HuH-7.5 (cell line): ENCODE measurements around the gene PAFAH1B1.
A peak's percentile ranks its signal among the peaks of the same experiment; 100 is the strongest.

ENCODE experiments used
- DNase-seq: peaks from one replicate; pipeline ENCODE4 v3.0.0; 2011; ENCODE audit warnings: low spot score

PAFAH1B1 gene

DNA sequence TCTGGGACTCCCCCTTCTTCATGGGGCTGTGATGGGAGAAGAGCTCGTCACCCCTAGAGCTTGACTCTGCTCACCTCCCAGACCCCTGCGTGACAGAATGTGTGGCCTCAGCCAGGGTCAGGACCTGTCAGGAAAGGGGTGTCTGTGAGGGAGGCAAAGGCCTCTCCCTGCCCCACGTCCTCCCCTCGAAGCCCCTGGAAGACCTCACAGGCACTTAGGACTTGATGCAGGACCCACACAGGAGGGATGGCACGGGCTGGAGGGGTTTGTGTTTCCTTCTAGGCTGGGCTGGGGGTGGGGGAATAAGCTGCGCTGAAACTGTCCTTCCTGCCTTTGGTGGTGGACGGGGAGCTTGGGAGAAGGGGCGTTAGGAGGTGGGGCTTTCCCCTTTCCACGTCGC lies 129.2 kb downstream of the PAFAH1B1 start:
- DNase-seq, result no peak

DNA sequence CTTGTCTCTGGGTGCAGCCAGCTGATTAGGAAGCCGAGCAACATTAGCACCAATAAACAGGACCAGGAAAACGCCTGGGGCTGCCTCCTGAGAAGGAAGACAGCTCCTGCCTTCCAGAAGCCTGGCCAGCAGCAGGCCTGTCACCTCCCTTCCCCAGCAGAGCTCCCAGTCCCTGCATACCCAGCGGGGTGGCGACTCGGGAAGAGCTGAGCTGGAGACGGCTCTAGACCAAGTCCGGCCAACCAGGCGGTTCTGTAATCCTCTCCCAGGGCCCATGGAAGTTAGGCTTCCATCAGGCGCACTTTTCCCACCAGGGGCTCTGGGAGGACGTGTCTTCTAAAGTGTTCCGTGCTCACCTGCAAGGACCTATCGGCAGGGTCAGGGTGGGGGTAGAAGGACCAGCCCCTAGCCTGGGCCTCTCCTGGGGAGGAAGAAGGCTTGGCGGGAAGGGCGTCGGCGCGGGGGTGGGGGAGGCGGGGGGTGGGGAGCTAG lies 130.1 kb downstream of the PAFAH1B1 start:
- DNase-seq, result no peak

DNA sequence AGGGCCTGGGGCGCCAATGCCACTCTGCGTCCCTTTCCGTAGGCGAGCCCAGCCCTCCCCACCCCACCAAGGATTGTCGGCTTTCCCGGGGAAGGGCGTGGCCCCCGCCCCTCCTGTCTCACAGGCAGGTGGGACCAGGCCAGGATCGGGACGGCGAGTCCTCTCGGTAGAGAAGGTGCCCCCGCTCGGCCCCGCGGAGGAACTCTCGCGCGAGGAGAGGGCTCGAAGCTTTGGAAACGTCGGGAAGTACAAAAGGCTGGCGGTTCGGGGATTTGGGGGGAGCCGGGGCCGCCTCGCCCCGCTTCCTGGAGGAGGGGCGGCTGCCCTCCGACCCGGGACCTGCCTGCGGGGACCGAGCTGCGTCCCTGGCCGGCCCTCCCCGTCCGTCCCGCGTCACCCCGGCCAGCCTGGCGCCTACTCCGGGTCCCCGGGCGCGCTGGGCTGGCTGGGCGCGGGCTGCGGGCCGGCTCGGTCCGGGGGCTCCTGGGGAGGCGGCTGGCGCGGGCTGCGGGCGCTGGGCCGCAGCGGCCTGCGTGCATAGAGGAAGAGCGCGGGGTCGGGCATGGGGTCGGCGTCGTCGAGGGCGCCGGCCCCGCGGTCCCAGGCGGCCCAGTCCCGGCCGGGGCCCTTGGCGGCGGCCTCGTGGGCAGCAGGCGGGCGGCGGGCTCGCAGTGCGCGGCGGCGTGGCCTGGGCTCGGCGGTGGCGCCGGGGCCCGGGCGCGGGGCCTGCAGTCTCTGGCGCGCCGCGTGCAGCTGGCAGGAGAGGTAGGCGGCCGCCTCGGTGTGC lies 130.7 kb downstream of the PAFAH1B1 start:
- DNase-seq, result no peak

DNA sequence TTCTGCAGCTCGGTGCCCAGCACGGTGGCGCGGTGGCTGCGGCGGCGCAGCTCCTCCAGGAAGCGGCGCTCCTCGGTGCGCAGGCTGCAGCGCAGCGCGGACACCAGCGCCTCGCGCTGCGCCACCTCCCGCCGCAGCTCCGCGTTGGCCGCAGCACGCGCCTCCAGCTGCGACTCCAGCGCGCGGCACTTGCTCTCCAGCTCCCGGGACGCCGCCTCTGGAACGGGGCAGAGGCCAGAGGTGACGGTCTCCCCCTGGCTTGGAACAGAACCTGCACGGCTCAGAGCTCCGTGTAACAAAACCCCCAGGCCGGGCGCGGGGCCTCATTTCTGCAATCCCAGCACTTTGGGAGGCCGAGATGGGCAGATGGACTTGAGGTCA lies 131.3 kb downstream of the PAFAH1B1 start:
- DNase-seq, result peak; percentile 66

DNA sequence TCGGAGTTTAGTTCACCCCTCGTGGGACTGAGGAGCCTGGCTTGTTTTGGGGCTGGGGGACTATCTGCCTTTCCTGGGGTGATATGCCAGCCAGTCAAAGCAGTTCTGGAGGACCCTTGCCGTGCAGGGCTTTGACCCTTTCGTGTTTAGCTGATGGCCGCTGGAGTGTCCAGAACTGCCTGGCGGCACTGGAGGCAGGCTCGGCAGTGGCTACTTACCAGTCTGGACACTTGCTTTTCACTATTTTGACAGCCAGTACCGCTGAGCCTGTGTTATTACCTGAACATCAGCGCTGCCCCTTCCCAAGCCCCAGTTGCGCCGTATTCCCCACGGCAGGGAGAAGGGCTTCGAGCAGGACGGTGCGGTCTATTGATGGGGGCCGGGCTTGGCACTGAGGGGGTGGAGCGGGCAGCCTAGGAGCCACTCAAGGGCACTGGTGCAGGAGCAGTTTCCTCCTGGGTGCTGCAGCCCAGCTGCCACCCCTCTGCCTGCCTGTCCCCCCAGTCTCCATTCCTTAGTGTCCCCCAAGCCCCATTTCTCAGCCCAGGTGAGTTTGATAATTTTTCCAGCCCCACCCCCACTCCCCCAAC lies 137.4 kb downstream of the PAFAH1B1 start:
- no peak for DNase-seq

DNA sequence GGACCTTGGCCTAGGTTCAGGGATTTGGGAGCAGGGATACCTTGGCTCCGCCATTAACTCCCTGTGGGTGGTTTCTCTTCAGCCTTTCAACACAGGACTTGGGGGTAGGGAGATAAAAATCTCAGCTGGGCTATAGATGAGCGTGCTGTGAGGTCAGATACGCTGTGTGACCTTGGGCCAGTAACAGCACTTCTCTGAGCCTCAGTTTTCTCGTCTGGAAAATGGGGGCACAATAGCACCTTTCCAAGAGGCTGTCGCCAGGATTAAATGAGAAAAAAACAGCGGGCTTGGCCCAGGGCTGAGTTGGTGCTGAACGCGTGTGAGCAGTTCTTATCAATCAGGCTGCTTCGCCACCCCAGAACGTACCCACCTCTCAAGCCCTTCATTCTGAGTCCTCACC lies 138.4 kb downstream of the PAFAH1B1 start:
- no peak for DNase-seq

DNA sequence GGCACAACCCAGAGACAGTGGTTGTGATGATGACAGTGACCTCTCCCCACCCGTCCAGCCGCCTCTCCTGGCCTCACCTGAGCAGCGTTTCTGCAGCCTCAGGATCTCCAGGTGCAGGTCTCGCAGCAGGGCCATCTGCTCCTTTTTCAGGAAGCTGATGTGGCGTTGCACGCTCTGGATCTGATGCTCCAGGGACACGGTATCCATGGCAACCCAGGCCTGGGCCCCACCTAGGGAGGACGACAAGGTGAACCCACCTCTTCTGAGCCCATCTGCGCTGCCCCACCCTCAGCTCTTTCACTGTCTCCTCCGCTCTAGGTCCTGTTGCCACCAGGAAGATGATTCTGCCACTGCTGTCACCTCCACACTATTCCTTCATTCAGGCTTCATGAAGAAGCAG lies 141.5 kb downstream of the PAFAH1B1 start:
- no peak for DNase-seq
